Lower leg skin (tissue), 4 donors: ENCODE measurements around the gene SAV1. TPM values are rescaled to one million over a fixed set of nuclear protein-coding genes. Genes with fewer than 3 reads are reported as not detected.

Experiments used
- DNase-seq, 2 donors: peaks; one replicate each; pipeline ENCODE4 v3.0.0-alpha.2; 2019; ENCODE audit warnings: low spot score in 2 of 2
- H3K4me3 ChIP-seq: fragments of 200-600 bp; sonication (generic); 2 replicates; pipeline ENCODE4 v1.5.1; 2017; ENCODE audit warnings: mild to moderate bottlenecking, low read depth; ENCODE audit not compliant: poor library complexity, severe bottlenecking
- CTCF ChIP-seq, 3 donors: fragments of 450-650 bp; IDR thresholded peaks; one replicate each; pipeline ENCODE4 v1.5.1; 2016; ENCODE audit warnings: antibody characterized with exemption in 3 of 3, mild to moderate bottlenecking in 3 of 3, moderate library complexity in 2 of 3
- POLR2A ChIP-seq, 2 donors: fragments of 450-650 bp; IDR thresholded peaks; one replicate each; pipeline ENCODE4 v1.6.1; 2016 to 2017; ENCODE audit warnings: antibody characterized with exemption in 2 of 2, mild to moderate bottlenecking in 1 of 2, moderate library complexity in 1 of 2
- WGBS, 2 donors: methylation state at CpG; one replicate each; pipeline ENCODE4 v1.1.5; 2018; 5-methylcytosine and 5-hydroxymethylcytosine counted together
- intact Hi-C: fragments of 100-400 bp; cut with DNase I; formaldehyde crosslinking; loops from one replicate; pipeline ENCODE4 v1.15.0; 2023; ENCODE audit warnings: low total_unique reads
- total RNA-seq, 4 donors: library from RNA; depleted of rRNA; stranded (reverse); fragments of >200 nt; gene quantifications; one replicate each; pipeline ENCODE4 v1.1.0, GENCODE V29; 2016

The SAV1 gene
- 10 to 100 TPM; 22.8 to 30.0 (median 28.3) TPM for total RNA-seq

- TF ChIP-seq CTCF (IDR thresholded peaks at IDR 0.05) (no peak), POLR2A (IDR thresholded peaks at IDR 0.05) (peak in 1 of 2 donors; percentile 92)
- 0 to 2% methylated on average over 29 to 34 of the region's 92 CpGs for WGBS, 2 donors
- H3K4me3 ChIP-seq: peak within 1 kb of the TSS; percentile 84
- intact Hi-C loops: no loop called here
- peak; percentile 63 to 96 for DNase-seq
Measured at GRCh38 chr14:50667996-50668825, at the start of gene SAV1. SAV1 (minus strand) TSS chr14:50668306; CDS start chr14:50667967, 339 bp downstream.

GRCh38 chr14:50717811-50718210 lies 49.7 kb upstream of the SAV1 start:
- intact Hi-C loops: no loop called here
- 70 to 73% methylated on average over 7 of the region's 7 CpGs for WGBS, 2 donors
- TF ChIP-seq CTCF (IDR thresholded peaks at IDR 0.05): no peak
- TF ChIP-seq POLR2A (IDR thresholded peaks at IDR 0.05): no peak
- no peak for DNase-seq
- H3K4me3 ChIP-seq: no peak overlapping the region

GRCh38 chr14:50714450-50715073 lies 46.5 kb upstream of the SAV1 start:
- no peak overlapping the region for H3K4me3 ChIP-seq
- DNase-seq: no peak
- intact Hi-C loops: no loop called here
- 71 to 76% methylated on average over 2 of the region's 2 CpGs for WGBS, 2 donors
- TF ChIP-seq CTCF (IDR thresholded peaks at IDR 0.05) (no peak), POLR2A (IDR thresholded peaks at IDR 0.05) (no peak)

GRCh38 chr14:50711043-50711442 lies 42.9 kb upstream of the SAV1 start:
- intact Hi-C loops: no loop called here
- TF ChIP-seq CTCF (IDR thresholded peaks at IDR 0.05) (no peak), POLR2A (IDR thresholded peaks at IDR 0.05) (no peak)
- no peak overlapping the region for H3K4me3 ChIP-seq
- WGBS, 2 donors: 95 to 96% methylated on average over 3 of the region's 3 CpGs
- no peak for DNase-seq

GRCh38 chr14:50705026-50705593 lies 37.0 kb upstream of the SAV1 start:
- DNase-seq: no peak
- WGBS, 2 donors: 96 to 97% methylated on average over 22 of the region's 22 CpGs
- intact Hi-C loops: no loop called here
- no peak overlapping the region for H3K4me3 ChIP-seq
- TF ChIP-seq CTCF (IDR thresholded peaks at IDR 0.05) (no peak), POLR2A (IDR thresholded peaks at IDR 0.05) (no peak)
